Superior temporal gyrus (tissue), 1 donor: Measurements from ENCODE around the gene PTGER4.
"Not testable (repeated sequence)": the region's sequence is repeated elsewhere in the genome, so short reads cannot be mapped to it uniquely, and the experiment has no call there.

Experiments
- DNase-seq: peaks from one replicate; pipeline ENCODE4 v3.0.0-alpha.2; 2016; ENCODE audit errors: extremely low spot score

PTGER4 gene

DNA sequence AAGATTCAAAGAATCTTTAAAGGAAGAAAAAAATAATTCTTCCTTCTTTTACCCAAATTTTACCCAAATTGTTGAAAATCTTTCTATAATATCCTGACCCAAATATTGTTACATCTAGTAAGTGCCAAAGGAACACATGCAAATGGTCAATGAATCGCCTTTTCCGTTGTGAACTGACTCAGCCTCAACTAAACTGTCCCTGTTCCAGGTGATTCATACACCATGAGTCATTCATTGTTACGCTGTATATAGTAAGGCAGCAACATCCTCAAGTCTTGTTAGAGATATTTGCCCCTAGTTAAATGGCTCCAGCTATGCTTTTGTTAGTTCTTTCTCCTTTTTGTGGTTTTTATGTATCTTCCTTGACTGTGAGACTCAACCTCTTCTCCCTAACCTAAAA lies 9.7 kb downstream of the PTGER4 start:
- peak; percentile 34 for DNase-seq

DNA sequence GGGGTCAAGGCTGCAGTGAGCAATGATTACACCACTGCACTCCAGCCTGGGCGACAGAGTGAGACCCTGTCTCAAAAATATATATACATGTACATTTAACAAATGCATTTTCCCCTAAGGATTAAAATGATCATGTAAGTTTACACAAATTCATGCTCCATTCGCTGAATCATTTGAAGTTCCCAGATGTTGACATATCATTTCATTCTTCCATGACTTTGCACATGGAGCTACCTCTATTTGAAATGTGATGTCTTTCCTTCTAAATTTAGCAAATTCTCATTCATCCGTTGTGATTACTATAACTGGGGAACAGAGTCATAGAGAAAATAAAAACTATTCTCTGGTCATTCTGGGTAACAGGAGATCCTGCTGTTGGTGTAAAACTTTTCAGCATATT lies 10.6 kb downstream of the PTGER4 start:
- DNase-seq = no peak

DNA sequence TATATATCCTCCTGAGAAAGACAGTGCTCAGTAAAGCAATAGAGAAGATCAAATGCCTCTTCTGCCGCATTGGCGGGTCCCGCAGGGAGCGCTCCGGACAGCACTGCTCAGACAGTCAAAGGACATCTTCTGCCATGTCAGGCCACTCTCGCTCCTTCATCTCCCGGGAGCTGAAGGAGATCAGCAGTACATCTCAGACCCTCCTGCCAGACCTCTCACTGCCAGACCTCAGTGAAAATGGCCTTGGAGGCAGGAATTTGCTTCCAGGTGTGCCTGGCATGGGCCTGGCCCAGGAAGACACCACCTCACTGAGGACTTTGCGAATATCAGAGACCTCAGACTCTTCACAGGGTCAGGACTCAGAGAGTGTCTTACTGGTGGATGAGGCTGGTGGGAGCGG lies 12.2 kb downstream of the PTGER4 start:
- no peak for DNase-seq

DNA sequence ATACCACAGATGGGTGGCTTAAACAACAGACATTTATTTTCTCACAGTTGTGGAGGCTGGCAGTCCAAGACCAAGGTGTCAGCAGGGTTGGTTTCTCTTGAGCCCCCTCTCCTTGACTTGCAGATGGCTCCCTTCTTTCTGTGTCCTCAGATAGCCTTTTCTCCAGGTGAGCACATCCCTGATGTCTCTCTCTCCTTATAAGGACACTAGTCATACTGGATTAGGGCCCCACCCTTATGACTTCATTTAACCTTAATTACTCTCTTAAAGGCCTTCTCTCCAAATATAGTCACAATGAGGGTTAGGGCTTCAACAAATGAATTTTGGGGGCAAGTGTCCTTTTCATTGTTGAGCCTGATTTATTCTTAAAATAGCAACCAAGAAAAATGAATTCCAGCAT lies 14.7 kb downstream of the PTGER4 start:
- no peak for DNase-seq

DNA sequence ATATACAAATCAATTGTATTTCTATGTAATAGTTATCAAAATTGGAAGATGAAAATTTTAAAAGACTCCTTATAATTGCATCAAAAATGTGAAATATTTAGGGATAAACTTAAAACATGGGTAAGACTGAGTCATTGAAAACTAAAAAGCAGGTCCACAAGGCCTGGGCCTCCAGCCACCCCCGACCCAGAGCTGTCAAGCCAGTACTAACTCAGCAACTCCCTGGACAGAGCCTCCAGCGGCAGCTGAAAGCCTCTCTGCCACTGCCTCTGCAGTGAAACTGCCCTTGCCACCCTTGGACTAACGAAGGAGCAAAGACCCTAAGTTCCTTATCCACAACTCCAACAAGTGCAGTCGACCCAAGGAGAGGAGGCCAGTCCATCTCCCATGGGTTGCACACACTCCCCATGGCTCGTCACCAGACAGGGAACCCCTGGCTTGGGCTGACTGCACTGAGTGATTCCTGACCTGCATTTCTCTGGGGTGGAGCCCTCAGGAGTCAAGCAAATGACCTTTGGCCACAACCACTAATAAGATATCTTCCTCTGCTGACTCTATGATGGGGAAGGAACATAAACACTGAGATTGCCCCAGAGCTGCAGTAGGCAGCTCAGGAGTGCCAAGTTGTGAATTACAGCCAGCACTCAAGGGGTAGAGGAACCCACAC lies 20.5 kb downstream of the PTGER4 start:
- DNase-seq = no peak

DNA sequence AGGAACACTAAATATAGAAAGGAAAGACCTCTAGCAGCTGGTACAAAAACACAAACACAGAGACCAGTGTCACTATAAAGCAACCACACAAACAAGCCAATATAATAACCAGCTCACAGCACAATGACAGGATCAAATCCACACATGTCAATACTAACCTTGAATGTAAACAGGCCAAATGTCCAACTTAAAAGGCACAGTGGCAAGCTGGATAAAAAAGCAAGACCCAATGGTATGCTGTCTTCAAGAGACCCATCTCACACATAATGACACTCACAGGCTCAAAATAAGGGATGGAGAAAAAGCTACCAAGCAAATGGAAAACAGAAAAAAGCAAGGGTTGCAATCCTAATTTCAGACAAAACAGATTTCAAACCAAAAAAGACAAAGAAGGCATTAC lies 22.3 kb downstream of the PTGER4 start:
- not testable (repeated sequence) for DNase-seq

DNA sequence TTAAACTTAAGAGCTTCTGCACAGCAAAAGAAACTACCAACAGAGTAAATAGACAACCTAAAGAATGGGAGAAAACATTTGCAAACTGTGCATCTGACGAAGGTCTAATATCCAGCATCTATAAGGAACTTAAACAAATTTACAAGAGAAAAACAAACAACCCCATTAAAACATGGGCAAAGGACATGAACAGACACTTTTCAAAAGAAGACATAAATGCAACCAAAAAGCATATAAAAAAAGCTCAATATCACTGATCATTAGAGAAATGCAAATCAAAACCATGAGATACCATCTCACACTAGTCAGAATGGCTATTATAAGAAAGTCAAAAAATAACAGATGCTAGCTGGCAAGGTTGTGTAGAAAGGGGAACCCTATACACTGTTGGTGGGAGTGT lies 25.8 kb downstream of the PTGER4 start:
- not testable (repeated sequence) for DNase-seq

DNA sequence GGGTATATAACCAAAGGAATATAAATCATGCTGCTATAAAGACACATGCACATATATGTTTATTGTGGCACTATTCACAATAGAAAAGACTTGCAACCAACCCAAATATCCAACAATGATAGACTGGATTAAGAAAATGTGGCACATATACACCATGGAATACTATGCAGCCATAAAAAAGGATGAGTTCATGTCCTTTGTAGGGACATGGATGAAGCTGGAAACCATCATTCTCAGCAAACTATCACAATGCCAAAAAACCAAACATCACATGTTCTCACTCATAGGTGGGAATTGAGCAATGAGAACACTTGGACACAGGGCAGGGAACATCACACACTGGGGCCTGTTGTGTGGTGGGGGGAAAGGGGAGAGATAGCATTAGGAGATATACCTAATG lies 30.9 kb downstream of the PTGER4 start:
- not testable (repeated sequence) for DNase-seq

DNA sequence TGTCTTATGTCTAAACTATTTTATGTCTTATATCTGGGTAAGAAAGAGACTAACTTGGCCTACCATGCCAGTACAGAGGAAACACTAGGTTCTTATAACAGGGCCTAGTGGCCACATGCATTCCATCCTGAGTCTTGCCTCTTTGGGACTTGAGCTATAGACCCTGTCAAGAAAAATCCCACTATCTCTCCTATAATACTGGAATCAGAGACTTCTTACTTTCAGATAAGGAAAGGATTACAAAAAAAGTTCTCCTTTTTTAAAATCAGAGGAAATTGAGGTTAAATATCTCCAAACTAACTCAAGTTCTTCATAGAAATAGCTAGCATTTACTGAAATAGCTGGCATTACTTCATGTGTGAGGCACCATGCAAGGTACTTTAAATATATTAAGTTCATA lies 34.3 kb downstream of the PTGER4 start:
- DNase-seq = no peak

DNA sequence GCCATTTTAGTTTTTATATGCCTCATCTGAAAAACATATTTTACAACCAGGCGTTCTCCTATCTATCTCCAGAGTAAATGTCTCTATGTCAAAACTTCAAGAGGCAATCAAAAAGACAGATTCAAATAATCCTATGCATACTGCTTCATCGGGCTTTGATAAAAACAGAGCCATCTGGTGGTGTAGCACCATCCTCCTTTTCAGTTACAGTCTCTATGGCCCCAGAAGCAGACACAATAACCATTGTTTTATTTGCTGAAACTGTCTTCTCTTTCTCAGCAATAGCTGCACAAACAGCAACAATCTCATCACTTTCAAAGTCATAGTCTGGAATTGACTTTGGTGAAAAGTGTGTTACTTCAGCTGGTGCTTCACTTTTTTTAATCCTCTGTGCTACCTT lies 36.3 kb downstream of the PTGER4 start:
- peak; percentile 83 for DNase-seq

DNA sequence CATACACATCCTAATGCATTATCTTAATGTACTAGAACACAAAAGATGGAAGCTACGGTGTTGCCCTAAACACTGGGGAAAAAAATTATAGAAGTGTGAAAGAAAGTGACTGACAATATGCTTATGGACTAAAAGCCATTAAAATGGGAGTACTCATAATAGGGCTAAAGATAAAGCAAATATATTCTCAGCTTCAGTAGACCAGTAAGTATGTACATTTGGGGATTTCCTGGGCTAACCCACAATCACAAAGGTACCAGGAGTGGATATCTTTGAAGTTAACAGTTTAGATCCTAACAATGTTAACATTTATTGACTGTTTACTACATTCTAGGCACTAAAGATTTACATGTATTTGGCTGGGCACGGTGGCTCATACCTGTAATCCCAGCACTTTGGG lies 36.9 kb downstream of the PTGER4 start:
- no peak for DNase-seq

DNA sequence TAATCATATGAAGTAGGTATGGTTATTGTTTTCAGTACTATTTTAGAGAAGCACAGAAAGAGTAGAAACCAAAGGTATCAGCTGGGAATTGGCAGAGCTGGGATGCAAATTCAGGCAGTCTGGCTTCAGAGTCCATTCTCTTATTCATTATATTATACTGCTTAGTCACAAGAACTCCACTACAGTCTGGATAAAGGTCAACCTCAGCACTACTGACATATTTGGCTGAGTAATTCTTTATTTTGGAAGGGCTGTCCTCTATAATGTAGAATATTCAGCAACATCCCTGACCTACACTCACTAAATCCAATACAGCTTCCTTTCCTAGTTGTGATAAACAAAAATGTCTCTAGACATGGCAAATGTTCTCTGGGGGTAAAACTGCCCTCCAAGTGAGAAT lies 37.6 kb downstream of the PTGER4 start:
- DNase-seq = no peak

DNA sequence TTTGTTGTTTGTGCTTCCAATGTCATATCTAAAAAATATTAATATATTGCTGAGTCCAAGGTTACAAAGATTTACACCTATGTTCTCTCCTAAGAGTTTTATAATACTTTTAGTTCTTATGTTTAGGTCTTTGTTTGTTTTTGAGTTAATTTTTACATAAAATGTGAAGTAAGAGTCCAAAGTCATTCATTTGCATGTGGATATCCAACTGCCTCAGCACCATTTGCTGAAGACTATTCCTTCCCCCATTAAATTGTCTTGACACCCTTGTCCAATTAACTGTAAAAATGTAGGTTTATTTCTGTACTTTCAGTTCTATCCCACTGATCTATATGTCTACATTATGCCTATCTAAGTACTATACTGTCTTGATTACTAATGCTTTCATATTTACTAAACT lies 40.4 kb downstream of the PTGER4 start:
- DNase-seq = no peak

DNA sequence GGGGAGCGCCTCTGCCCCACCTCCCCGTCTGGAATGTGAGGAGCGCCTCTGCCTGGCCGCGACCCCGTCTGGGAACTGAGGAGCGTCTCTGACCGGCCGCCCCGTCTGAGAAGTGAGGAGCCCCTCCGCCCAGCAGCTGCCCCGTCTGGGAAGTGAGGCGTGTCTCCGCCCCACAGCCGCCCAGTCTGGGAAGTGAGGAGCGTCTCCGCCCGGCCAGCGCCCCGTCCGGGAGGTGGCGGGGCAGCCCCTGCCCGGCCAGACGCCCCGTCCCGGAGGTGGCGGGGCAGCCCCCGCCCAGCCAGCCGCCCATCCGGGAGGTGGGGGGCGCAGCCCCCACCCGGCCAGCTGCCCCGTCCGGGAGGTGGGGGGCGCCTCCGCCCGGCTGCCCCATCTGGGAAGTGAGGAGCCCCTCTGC lies 42.8 kb downstream of the PTGER4 start:
- DNase-seq = not testable (repeated sequence)

DNA sequence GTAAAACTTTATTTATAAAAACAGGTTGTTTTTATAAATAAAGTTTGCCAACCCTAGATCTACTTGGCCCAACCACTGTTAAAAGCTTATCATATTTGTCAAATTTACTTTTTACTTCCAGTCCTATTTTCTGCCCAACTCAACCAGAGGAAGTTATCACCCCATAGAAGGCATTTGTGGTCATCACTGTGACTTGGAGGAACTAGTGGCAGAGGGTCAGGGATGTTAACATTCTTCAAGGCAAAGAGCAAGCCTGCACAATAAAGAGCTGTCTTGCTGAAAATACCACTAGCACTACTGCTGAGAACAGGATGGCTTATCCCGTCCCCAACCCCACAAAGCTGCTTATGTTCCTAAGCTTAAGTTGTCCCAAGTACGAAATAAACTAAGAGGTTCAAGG lies 53.7 kb downstream of the PTGER4 start:
- DNase-seq = no peak

DNA sequence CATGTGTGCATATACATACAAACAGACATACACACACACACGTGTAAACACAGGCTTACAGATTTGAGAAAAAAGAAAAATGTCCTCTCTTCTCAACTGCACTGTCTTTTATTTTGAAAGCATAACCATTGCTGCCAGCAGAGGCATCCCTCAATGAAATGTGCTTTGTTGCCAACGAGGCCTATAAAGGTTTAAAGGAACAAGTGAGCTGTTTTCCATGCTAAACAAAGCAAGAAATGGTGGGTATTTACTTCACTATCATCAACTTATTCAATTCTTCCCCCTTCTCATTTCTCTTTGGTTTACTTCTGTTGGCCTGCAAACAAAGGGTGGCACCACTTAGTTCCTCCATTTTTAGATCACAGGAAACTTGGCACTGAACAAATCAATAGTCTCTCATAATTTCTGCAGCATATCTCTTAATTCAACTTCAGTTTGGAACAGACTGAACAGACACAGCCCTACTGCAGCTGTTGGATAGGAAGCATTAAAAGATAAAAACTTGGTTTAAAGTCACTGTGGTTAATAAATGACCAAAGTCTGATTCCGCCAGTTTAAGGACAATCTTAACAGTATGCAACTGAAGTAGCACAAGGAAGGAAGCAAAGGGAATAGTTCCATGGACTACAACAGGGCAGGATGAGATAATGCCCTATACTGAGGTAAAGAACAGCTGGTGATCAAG lies 54.3 kb downstream of the PTGER4 start:
- no peak for DNase-seq

DNA sequence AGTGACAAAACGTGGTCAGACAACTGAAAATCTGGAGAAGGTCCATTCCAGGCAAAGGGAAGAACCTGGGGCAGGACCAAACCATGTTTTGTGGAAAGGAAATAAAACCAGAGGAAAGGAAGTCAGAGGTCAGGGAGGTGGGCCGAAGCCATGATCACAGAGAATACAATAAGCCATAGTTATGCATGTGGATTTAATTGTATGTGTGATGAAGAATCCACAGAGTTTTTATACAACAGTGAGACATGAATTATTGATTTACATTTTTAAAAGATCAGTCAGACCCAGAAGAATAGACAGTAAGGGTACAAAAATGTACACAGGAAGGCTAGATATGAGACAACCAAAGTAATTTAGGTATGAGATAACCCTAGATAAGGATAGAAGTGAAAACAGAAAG lies 55.3 kb downstream of the PTGER4 start:
- DNase-seq = no peak

DNA sequence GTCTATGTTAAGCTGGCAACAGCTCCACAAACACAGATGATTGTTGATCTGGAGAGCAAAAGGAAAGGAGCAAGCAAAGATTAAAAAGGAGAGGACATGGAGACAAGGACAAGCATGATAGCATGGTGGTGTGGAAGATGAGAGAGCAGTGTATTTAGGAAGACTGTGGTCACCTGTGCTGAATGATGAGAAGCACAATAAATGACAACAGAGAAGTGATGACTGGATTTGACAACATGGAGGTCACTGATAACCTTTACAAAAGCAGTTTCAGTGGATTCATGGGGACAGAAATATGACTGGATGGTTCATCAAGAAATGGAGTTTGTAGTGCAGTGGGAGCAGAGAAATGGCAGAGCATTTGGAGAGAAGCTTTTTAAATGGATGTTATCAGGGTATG lies 55.9 kb downstream of the PTGER4 start:
- DNase-seq = no peak

DNA sequence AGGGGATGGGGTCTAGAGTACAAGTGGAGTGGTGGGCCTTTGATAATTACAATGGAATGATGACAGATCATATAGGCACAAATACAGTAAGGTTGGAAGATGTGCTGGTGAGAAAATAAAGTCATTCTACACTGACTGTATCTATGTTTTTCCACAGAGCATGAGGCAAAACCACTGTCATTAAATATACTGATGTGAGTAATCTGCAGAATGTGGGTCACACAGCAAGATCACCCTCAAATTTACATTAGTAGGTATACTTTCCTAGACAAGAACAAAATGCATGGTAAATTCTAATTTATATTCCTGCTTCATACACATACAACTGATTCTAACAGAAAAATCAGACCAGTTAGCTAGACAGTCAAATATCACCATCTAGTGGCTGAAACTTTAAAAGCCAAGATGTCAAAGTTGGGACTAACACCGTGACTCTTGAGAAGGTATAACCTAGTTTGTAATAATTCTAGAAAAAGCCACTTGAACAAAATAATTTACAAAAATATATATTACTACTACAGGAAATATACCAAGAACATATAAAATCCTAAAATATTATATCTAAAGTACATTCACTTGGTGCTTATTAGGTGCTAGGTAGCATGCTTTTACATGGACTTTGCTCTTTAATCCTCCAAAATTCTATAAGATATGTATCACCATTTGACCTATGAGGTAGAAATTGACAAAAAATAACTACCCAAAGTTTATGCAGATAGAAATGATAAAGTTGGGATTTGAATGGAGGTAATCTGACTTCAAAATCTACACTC lies 56.6 kb downstream of the PTGER4 start:
- DNase-seq = peak; percentile 94

DNA sequence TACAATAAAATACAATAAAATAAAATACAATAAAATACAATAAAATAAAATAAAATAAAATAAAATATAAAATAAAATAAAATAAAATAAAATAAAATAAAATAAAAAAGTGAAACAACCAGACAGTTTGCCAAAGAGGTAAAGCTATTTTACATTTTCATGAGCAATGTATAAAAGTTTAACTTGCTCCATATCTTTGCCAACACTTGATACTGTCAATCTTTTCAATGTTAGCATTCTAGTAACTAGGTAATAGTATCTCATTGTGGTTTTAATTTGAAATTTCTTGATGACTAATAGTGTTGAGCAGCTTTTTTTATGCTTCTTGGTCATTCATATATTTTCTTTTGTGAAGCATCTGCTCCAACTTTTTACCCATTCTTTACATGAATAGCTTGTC lies 58.8 kb downstream of the PTGER4 start:
- DNase-seq = no peak
